Measurements from ENCODE around the gene TGIF2.
A peak's percentile ranks its signal among the peaks of the same experiment; 100 is the strongest.
"Not testable (repeated sequence)": the region's sequence is repeated elsewhere in the genome, so short reads cannot be mapped to it uniquely, and the experiment has no call there.

Gene TGIF2

GRCh38 chr20:36578356-36579041 is 5.1 kb downstream of the TGIF2 start:
- no peak for DNase-seq (ENCODE audit: low read depth, low spot score)

GRCh38 chr20:36579996-36580545 is 6.7 kb downstream of the TGIF2 start:
- DNase-seq (ENCODE audit: low read depth, low spot score), result peak; percentile 83

- no peak for DNase-seq (ENCODE audit: low read depth, low spot score)
Observed at GRCh38 chr20:36582322-36582721, 8.9 kb downstream of the TGIF2 start.

- no peak for DNase-seq (ENCODE audit: low read depth, low spot score)
Observed at GRCh38 chr20:36582821-36583220, 9.4 kb downstream of the TGIF2 start.

- DNase-seq (ENCODE audit: low read depth, low spot score), result no peak
Observed at GRCh38 chr20:36584018-36584481, 10.7 kb downstream of the TGIF2 start.

- DNase-seq (ENCODE audit: low read depth, low spot score), result no peak
Observed at GRCh38 chr20:36585410-36586125, 12.2 kb downstream of the TGIF2 start.

- no peak for DNase-seq (ENCODE audit: low read depth, low spot score)
Observed at GRCh38 chr20:36587388-36588070, 14.1 kb downstream of the TGIF2 start.

GRCh38 chr20:36591281-36591680 is 17.9 kb downstream of the TGIF2 start:
- no peak for DNase-seq (ENCODE audit: low read depth, low spot score)

- peak; percentile 26 for DNase-seq (ENCODE audit: low read depth, low spot score)
Observed at GRCh38 chr20:36591854-36592641, 18.7 kb downstream of the TGIF2 start.

GRCh38 chr20:36593347-36593929 is 20.0 kb downstream of the TGIF2 start:
- no peak for DNase-seq (ENCODE audit: low read depth, low spot score)

- DNase-seq (ENCODE audit: low read depth, low spot score), result no peak
Observed at GRCh38 chr20:36599912-36600345, 26.5 kb downstream of the TGIF2 start.

- no peak for DNase-seq (ENCODE audit: low read depth, low spot score)
Observed at GRCh38 chr20:36601540-36601939, 28.1 kb downstream of the TGIF2 start.

GRCh38 chr20:36604952-36605398 is 31.6 kb downstream of the TGIF2 start:
- no peak for DNase-seq (ENCODE audit: low read depth, low spot score)

GRCh38 chr20:36605399-36606157 is 32.2 kb downstream of the TGIF2 start, which contains the start of gene RAB5IF:
Gene RAB5IF, plus strand, starts transcription at chr20:36605779. Its CDS starts 173 bp downstream, at chr20:36605952.
- DNase-seq (ENCODE audit: low read depth, low spot score), result peak; percentile 100

GRCh38 chr20:36606158-36607066 is 33.0 kb downstream of the TGIF2 start:
- DNase-seq (ENCODE audit: low read depth, low spot score), result peak; percentile 20

GRCh38 chr20:36607586-36608387 is 34.4 kb downstream of the TGIF2 start:
- DNase-seq (ENCODE audit: low read depth, low spot score), result no peak

- DNase-seq (ENCODE audit: low read depth, low spot score), result not testable (repeated sequence)
Observed at GRCh38 chr20:36608388-36608728, 35.0 kb downstream of the TGIF2 start.

GRCh38 chr20:36611625-36612024 is 38.2 kb downstream of the TGIF2 start:
- no peak for DNase-seq (ENCODE audit: low read depth, low spot score)

Data from astrocyte of the hippocampus (primary cell).